GM23248 (cell line): ENCODE results near the gene NQO2. TPM values are rescaled to one million over a fixed set of nuclear protein-coding genes. Genes with fewer than 3 reads are reported as not detected.
A peak's percentile ranks its signal among the peaks of the same experiment; 100 is the strongest.
"Not testable (repeated sequence)": the region's sequence is repeated elsewhere in the genome, so short reads cannot be mapped to it uniquely, and the experiment has no call there.

ENCODE experiments used
- DNase-seq: peaks from one replicate; pipeline ENCODE4 v3.0.0-alpha.2; 2015
- H2AFZ ChIP-seq: fragments of 200-600 bp; sonication (generic); 2 replicates; pipeline ENCODE4 v1.6.1; 2016; ENCODE audit warnings: antibody characterized with exemption
- H3F3A ChIP-seq: fragments of 200-600 bp; sonication (generic); 2 replicates; pipeline ENCODE4 v1.6.1; 2016; ENCODE audit warnings: mild to moderate bottlenecking, antibody characterized with exemption, mixed run types; ENCODE audit not compliant: insufficient read depth
- H3K27ac ChIP-seq: fragments of 200-600 bp; sonication (generic); 2 replicates; pipeline ENCODE4 v1.5.1; 2016; ENCODE audit warnings: mild to moderate bottlenecking
- H3K27me3 ChIP-seq: fragments of 200-600 bp; sonication (generic); replicated peaks from 2 replicates; pipeline ENCODE4 v1.6.1; 2016; ENCODE audit warnings: mild to moderate bottlenecking; ENCODE audit not compliant: insufficient read depth
- H3K36me3 ChIP-seq: fragments of 200-600 bp; sonication (generic); 2 replicates; pipeline ENCODE4 v1.6.1; 2016; ENCODE audit warnings: low read depth, mild to moderate bottlenecking
- H3K4me1 ChIP-seq: fragments of 200-600 bp; sonication (generic); 2 replicates; pipeline ENCODE4 v1.6.1; 2016; ENCODE audit warnings: mild to moderate bottlenecking; ENCODE audit not compliant: insufficient read depth
- H3K4me2 ChIP-seq: fragments of 200-600 bp; sonication (generic); one replicate; pipeline ENCODE4 v1.6.1; 2016; ENCODE audit warnings: mild to moderate bottlenecking; ENCODE audit not compliant: unreplicated experiment
- H3K4me3 ChIP-seq: fragments of 200-600 bp; sonication (generic); 2 replicates; pipeline ENCODE4 v1.5.1; 2016; ENCODE audit warnings: mild to moderate bottlenecking
- H3K79me2 ChIP-seq: fragments of 200-600 bp; sonication (generic); 2 replicates; pipeline ENCODE4 v1.6.1; 2016; ENCODE audit warnings: mild to moderate bottlenecking; ENCODE audit not compliant: insufficient read depth
- H3K9ac ChIP-seq: fragments of 200-600 bp; sonication (generic); 2 replicates; pipeline ENCODE4 v1.6.1; 2016; ENCODE audit warnings: mild to moderate bottlenecking
- H3K9me2 ChIP-seq: fragments of 200-600 bp; sonication (generic); 2 replicates; pipeline ENCODE4 v1.6.1; 2016; ENCODE audit warnings: mixed run types, mild to moderate bottlenecking, moderate library complexity; ENCODE audit not compliant: insufficient read depth
- H3K9me3 ChIP-seq: fragments of 200-600 bp; sonication (generic); one replicate; pipeline ENCODE4 v1.6.1; 2017; ENCODE audit warnings: low read depth
- H4K20me1 ChIP-seq: fragments of 200-600 bp; sonication (generic); 2 replicates; pipeline ENCODE4 v1.6.0; 2016; ENCODE audit not compliant: insufficient read depth
- EZH2 ChIP-seq: fragments of 200-600 bp; sonication (generic); IDR thresholded peaks from 2 replicates; pipeline ENCODE4 v1.6.1; 2018; ENCODE audit warnings: antibody characterized with exemption, mild to moderate bottlenecking; ENCODE audit not compliant: insufficient read depth, poor library complexity, severe bottlenecking
- EZH2phosphoT487 ChIP-seq: fragments of 200-600 bp; sonication (generic); IDR thresholded peaks from 2 replicates; pipeline ENCODE4 v1.6.1; 2018; ENCODE audit warnings: antibody characterized with exemption, moderate library complexity, mild to moderate bottlenecking, low read depth; ENCODE audit not compliant: insufficient read depth
- WGBS, 2 experiments: methylation state at CpG; one replicate each; pipeline ENCODE4 v1.1.6; 2015 to 2017; ENCODE audit warnings: low lambda C conversion rate in 2 of 2, low coverage in 1 of 2; ENCODE audit errors: missing lambda C conversion rate in 2 of 2; 5-methylcytosine and 5-hydroxymethylcytosine counted together
- in situ Hi-C: fragments of 300-500 bp; cut with MboI; formaldehyde crosslinking; loops from 2 replicates; pipeline ENCODE4 v1.15.0; 2020
- polyA plus RNA-seq: library from polyadenylated mRNA; unstranded; fragments of >200 nt; fragmentation: Nextera tagmentation; extraction: Ambion mirVana; gene quantifications from 2 replicates; pipeline ENCODE4 v1.2.1, GENCODE V29; 2016
- total RNA-seq: library from RNA; depleted of rRNA; stranded (reverse); fragments of >200 nt; shearing (Covaris generic); gene quantifications from 2 replicates; pipeline ENCODE4 v1.2.3, GENCODE V29; 2014

The NQO2 gene
- total and polyA plus RNA-seq, 2 experiments from 2014 or later: 29.6 to 61.0 TPM

DNA sequence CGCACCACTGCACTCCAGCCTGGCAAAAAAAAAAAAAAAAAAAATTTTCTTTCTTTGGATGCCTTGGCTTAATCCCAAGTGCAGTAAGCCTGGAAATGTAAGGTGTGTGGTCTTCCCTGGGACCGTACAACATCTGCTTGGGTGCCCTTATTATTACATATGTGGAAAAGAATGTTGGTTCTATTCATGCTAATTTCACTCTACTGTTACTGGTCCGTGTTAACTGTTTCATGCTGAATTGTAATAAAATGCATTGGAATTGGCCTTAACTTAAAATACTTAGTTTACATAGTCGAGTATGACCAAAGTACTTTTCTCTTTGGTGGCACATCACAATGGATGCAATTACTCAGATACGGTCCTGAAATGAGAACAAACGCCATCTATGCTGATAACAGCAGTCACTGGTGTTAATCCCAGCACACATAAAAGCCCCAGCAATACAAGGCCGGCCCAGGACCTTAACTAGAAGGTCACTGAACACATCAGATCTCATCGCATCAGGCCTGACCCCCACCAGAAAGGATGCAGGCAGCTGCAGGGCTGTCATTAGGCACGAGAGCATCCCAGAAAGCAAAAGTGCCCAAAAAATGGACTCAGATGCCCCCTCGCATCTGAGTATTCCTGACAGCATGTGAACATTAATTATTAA, 29.5 kb upstream of the NQO2 start:
- Histone ChIP-seq H4K20me1 (no peaks in the 10 kb centered on the region), H3K27ac (peak overlapping the region; percentile 85), H3F3A (peaks cover 18% of the 10 kb centered on the region; the same call in 1 of the 2 replicates), H3K9me3 (no peaks in the 10 kb centered on the region), H3K79me2 (peaks cover 65% of the 10 kb centered on the region), H3K9me2 (no peaks in the 10 kb centered on the region), H3K4me2 (peak overlapping the region; percentile 96), H3K9ac (peak overlapping the region; percentile 88), H3K36me3 (peaks cover 5% of the 10 kb centered on the region; the same call in 1 of the 2 replicates), H2AFZ (peak overlapping the region; percentile 92; the same call in 1 of the 2 replicates), H3K4me1 (peaks cover 26% of the 10 kb centered on the region), H3K27me3 (no peaks in the 10 kb centered on the region), H3K4me3 (peak overlapping the region; percentile 74)
- TF ChIP-seq EZH2phosphoT487 (no peak), EZH2 (no peak)
- peak; percentile 57 for DNase-seq
- in situ Hi-C loops: no loop called here
- 19 to 21% methylated on average over 10 of the region's 10 CpGs for WGBS, 2 experiments

DNA sequence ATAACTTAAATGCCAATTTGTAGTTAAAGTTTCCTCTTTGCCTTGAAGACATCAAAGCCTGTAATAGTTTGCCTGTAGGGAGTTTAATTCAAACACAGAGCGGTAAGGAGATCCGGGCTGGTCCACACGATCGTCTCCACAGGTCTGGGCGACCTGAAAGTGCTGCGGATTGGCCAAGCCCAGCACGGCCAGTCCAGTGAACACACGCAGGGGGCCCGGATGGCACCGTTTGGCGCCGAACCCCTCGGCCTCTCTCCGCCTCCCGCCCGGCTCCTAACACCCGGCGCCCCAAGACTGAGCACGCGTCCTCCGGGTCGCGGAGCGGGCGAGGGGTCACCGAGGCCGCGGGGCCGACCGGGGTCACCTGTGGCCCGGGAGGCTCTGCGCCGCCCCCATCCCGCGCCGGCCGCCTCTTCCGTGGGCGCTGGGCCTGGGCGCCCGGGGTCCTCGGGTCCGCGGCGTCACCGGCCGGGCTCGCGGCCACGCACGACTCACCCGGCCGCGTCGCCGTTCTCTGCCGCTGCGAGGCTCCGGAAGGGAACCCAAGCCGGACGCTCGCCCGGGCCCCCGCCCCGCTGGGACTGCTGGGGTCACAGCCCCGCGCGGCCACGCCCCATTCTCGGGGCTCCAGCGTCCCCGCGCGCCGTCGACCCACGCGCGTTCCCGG, 28.8 kb upstream of the NQO2 start:
- peaks cover 5% of the 10 kb centered on the region; the same call in 1 of the 2 replicates for H3K36me3 ChIP-seq
- H2AFZ ChIP-seq: peak overlapping the region; percentile 92
- no peak for TF ChIP-seq EZH2
- TF ChIP-seq EZH2phosphoT487: no peak
- H3K9ac ChIP-seq: peak overlapping the region; percentile 88
- 0% methylated on average over 34 to 51 of the region's 80 CpGs for WGBS, 2 experiments
- H3K4me1 ChIP-seq: peaks cover 28% of the 10 kb centered on the region
- peaks cover 21% of the 10 kb centered on the region; the same call in 1 of the 2 replicates for H3F3A ChIP-seq
- no peaks in the 10 kb centered on the region for H4K20me1 ChIP-seq
- H3K79me2 ChIP-seq: peaks cover 58% of the 10 kb centered on the region
- H3K9me3 ChIP-seq: no peaks in the 10 kb centered on the region
- peak overlapping the region; percentile 85 for H3K27ac ChIP-seq
- DNase-seq: peak; percentile 78
- no peaks in the 10 kb centered on the region for H3K9me2 ChIP-seq
- peak overlapping the region; percentile 74 for H3K4me3 ChIP-seq
- in situ Hi-C loops: no loop called here
- no peaks in the 10 kb centered on the region for H3K27me3 ChIP-seq
- peak overlapping the region; percentile 96 for H3K4me2 ChIP-seq

DNA sequence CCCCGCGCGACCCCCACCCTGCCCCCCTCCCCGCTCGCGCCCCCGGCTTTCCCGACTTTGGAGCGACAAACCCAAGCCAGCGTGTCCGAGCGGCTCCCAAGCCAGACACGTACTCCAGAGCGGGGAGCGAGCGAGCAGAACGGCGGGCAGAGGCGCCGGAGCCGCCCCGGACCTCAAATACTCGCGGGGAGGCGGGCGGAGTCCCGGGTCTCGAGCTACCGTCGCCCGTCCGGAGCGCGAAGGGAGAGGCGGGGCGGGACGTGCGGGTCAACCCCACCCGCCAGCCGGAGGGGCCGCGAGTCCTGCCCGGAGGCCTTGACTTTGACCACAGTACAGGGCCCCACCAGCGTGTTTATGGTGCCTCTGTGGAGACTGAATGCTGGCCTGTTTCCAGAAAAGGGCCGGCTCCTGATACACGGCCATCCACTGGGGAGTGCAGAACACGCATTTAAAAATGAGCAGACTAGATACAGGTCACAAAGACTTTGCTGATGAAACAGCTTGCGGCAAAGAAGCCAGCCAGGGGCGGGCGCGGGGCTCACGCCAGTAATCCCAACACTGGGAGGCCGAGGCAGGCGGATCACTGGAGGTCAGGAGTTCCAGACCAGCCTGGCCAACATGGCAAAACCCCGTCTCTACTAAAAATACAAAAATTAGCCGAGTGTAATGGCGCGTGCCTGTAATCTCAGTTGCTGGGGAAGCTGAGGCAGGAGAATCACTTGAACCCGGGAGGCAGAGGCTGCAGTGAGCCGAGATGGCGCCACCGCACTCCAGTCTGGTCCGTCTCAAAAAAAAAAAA, 28.1 kb upstream of the NQO2 start, which contains the start of gene SERPINB6:
TSS of gene SERPINB6 (minus strand) at position 148 of the 799 bp plus-strand sequence. CDS start 12,235 bp downstream, outside the sequence.
- 0 out of 2 replicates have a peak, but pooled peaks cover 5% of the 10 kb centered on the region for H3K36me3 ChIP-seq
- H3K79me2 ChIP-seq: peaks cover 51% of the 10 kb centered on the region
- peaks cover 36% of the 10 kb centered on the region for H3K4me1 ChIP-seq
- peak within 1 kb of the TSS; percentile 92 for H2AFZ ChIP-seq
- no peaks in the 10 kb centered on the region for H3K9me2 ChIP-seq
- peaks cover 28% of the 10 kb centered on the region for H3F3A ChIP-seq
- no peaks in the 10 kb centered on the region for H4K20me1 ChIP-seq
- peak within 1 kb of the TSS; percentile 74 for H3K4me3 ChIP-seq
- no peaks in the 10 kb centered on the region for H3K27me3 ChIP-seq
- peak within 1 kb of the TSS; percentile 88 for H3K9ac ChIP-seq
- in situ Hi-C loops: no loop called here
- peak within 1 kb of the TSS; percentile 96 for H3K4me2 ChIP-seq
- H3K27ac ChIP-seq: peak within 1 kb of the TSS; percentile 85
- TF ChIP-seq EZH2phosphoT487: no peak
- TF ChIP-seq EZH2: no peak
- no peaks in the 10 kb centered on the region for H3K9me3 ChIP-seq
- peak; percentile 81 for DNase-seq
- WGBS, 2 experiments: 3 to 4% methylated on average over 46 to 62 of the region's 63 CpGs

DNA sequence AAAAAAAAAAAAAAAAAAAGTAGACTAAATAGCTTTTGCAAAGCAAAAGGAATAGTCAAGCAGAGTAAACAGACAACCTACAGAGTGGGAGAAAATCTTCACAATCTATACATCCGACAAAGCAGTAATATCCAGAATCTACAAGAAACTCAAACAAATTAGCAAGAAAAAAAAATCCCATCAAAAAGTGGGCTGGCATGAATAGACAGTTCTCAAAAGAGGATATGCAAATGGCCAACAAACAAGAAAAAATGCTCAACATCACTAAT, 27.5 kb upstream of the NQO2 start:
- H3K9ac ChIP-seq: peak overlapping the region; percentile 88
- in situ Hi-C loops, H3K27me3 ChIP-seq, H4K20me1 ChIP-seq, H3K36me3 ChIP-seq, H3K9me2 ChIP-seq, H3K9me3 ChIP-seq, DNase-seq: not testable (repeated sequence)
- peak overlapping the region; percentile 96 for H3K4me2 ChIP-seq
- H3K27ac ChIP-seq: peak overlapping the region; percentile 85
- H3K4me1 ChIP-seq: peaks cover 39% of the 10 kb centered on the region
- WGBS, 2 experiments: 54% methylated on average over 1 of the region's 1 CpG; no CpG with 5 or more reads in 1 of the 2 experiments
- peak overlapping the region; percentile 92 for H2AFZ ChIP-seq
- H3F3A ChIP-seq: peaks cover 33% of the 10 kb centered on the region
- H3K79me2 ChIP-seq: peaks cover 45% of the 10 kb centered on the region
- H3K4me3 ChIP-seq: peak overlapping the region; percentile 74

DNA sequence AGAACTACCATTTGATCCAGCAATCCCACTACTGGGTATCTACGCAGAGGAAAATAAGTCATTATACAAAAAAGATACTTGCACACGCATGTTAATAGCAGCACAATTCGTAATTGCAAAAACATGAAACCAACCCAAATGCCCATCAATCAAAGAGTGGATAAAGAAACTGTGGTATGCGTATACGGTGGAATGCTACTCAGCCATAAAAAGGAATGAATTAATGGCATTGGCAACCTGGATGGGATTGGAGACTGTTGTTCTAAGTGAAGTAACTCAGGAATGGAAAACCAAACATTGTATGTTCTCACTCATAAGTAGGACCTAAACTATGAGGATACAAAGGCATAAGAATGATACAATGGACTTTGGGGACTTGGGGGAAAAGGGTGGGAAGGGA, 27.0 kb upstream of the NQO2 start:
- peaks cover 38% of the 10 kb centered on the region for H3F3A ChIP-seq
- H3K9ac ChIP-seq, H3K4me2 ChIP-seq, H2AFZ ChIP-seq, H3K36me3 ChIP-seq, H4K20me1 ChIP-seq, H3K27me3 ChIP-seq, H3K9me2 ChIP-seq, H3K9me3 ChIP-seq, H3K27ac ChIP-seq, H3K4me3 ChIP-seq, in situ Hi-C loops, DNase-seq: not testable (repeated sequence)
- H3K79me2 ChIP-seq: peaks cover 40% of the 10 kb centered on the region
- 97 to 100% methylated on average over 5 of the region's 5 CpGs for WGBS, 2 experiments
- H3K4me1 ChIP-seq: peaks cover 45% of the 10 kb centered on the region

DNA sequence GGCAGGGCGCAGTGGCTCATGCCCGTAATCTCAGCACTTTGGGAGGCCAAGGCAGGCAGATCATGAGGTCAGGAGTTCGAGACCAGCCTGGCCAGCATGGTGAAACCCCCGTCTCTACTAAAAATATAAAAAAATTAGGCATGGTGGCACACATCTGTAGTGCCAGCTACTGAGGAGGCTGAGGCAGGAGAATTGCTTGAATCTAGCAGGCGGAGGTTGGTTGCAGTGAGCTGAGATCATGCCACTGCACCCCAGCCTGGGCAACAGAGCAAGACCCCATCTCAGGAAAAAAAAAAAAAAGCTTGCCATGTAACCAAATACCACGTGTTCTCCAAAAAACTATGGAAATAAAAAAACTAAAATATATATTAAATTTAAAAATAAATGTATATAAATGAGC, 26.5 kb upstream of the NQO2 start:
- peaks cover 50% of the 10 kb centered on the region for H3K4me1 ChIP-seq
- H3K79me2 ChIP-seq: peaks cover 35% of the 10 kb centered on the region
- H3K9me3 ChIP-seq, H3K27me3 ChIP-seq, H3K36me3 ChIP-seq, H3K4me2 ChIP-seq, in situ Hi-C loops, H3K27ac ChIP-seq, H4K20me1 ChIP-seq, H3K9ac ChIP-seq, H3K4me3 ChIP-seq, H3K9me2 ChIP-seq, H2AFZ ChIP-seq, DNase-seq: not testable (repeated sequence)
- 93 to 99% methylated on average over 6 of the region's 6 CpGs for WGBS, 2 experiments
- peaks cover 42% of the 10 kb centered on the region for H3F3A ChIP-seq
